GM18907 (cell line): ENCODE measurements around the gene PDE4B.

Experiments used
- ATAC-seq: cut with Tn5 transposase; IDR thresholded peaks from one replicate; pipeline ENCODE4 v1.9.1; 2021; ENCODE audit warnings: mild to moderate bottlenecking, moderate library complexity; ENCODE audit not compliant: unreplicated experiment

The PDE4B gene

GRCh38 chr1:65880611-65881010, 87.9 kb downstream of the PDE4B start:
- ATAC-seq, result no peak

GRCh38 chr1:65881067-65881594, 88.4 kb downstream of the PDE4B start:
- no peak for ATAC-seq

- peak; percentile 46 for ATAC-seq
Observed at GRCh38 chr1:65882076-65882475, 89.4 kb downstream of the PDE4B start.

- no peak for ATAC-seq
Observed at GRCh38 chr1:65889441-65889840, 96.7 kb downstream of the PDE4B start.

- no peak for ATAC-seq
Observed at GRCh38 chr1:65890201-65890843, 97.6 kb downstream of the PDE4B start.

GRCh38 chr1:65894738-65895605, 102.3 kb downstream of the PDE4B start:
- peak; percentile 98 for ATAC-seq

- ATAC-seq, result no peak
Observed at GRCh38 chr1:65896721-65897120, 104.0 kb downstream of the PDE4B start.

- ATAC-seq, result no peak
Observed at GRCh38 chr1:65897485-65897884, 104.8 kb downstream of the PDE4B start.

GRCh38 chr1:65904681-65905083, 112.0 kb downstream of the PDE4B start:
- no peak for ATAC-seq

- no peak for ATAC-seq
Observed at GRCh38 chr1:65910432-65910831, 117.7 kb downstream of the PDE4B start.

- ATAC-seq, result no peak
Observed at GRCh38 chr1:65911679-65912078, 119.0 kb downstream of the PDE4B start.

GRCh38 chr1:65918564-65918963, 125.9 kb downstream of the PDE4B start:
- no peak for ATAC-seq

- ATAC-seq, result no peak
Observed at GRCh38 chr1:65921446-65921845, 128.8 kb downstream of the PDE4B start.

GRCh38 chr1:65924471-65924870, 131.8 kb downstream of the PDE4B start:
- no peak for ATAC-seq

- no peak for ATAC-seq
Observed at GRCh38 chr1:65938506-65938905, 145.8 kb downstream of the PDE4B start.

GRCh38 chr1:65939191-65939590, 146.5 kb downstream of the PDE4B start:
- ATAC-seq, result no peak

- ATAC-seq, result no peak
Observed at GRCh38 chr1:65939636-65940035, 146.9 kb downstream of the PDE4B start.

- ATAC-seq, result no peak
Observed at GRCh38 chr1:65940126-65940525, 147.4 kb downstream of the PDE4B start.

- no peak for ATAC-seq
Observed at GRCh38 chr1:65942476-65942875, 149.8 kb downstream of the PDE4B start.

GRCh38 chr1:65946376-65946775, 153.7 kb downstream of the PDE4B start:
- ATAC-seq, result no peak

- ATAC-seq, result no peak
Observed at GRCh38 chr1:65946960-65947359, 154.3 kb downstream of the PDE4B start.

GRCh38 chr1:65948609-65949229, 156.0 kb downstream of the PDE4B start:
- peak; percentile 59 for ATAC-seq
